ENCODE results near the gene FNBP1L. TPM values are rescaled to one million over a fixed set of nuclear protein-coding genes. Genes with fewer than 3 reads are reported as not detected.

Gene FNBP1L
- total and polyA plus RNA-seq, 2 experiments from 2014 or later = 56.3 to 132 TPM

DNA sequence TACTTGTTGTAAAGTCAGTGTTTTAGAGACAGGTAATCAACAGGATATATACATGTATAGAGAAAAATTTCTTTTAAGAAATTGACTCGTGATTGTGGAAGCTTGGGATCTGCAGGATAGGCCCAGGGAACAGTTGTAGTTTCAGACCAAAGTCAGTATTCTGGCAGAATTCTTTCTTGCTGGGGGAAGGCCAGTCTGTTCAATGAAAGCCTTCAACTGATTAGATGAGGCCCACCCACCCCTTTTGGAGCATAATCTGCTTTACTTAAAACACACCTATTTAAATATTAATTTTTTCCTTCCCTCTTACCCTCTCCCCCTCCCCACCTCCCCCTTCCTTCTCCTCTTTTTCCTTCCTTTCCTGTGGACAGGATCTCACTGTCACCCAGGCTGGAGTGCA is 48.0 kb downstream of the FNBP1L start:
- peaks cover 100% of the 10 kb centered on the region for H3K79me2 ChIP-seq (replicated peaks; ENCODE audit: insufficient read depth)

More for the DNA sequence above, 48.0 kb downstream of the FNBP1L start:
- Mint-ChIP-seq H3K36me3 (ENCODE audit: low read depth) (peaks cover 26% of the 10 kb centered on the region), H3K4me3 (no peak overlapping the region), H3K9me3 (no peaks in the 10 kb centered on the region; the same call in 2 of the 3 replicates), H3K4me1 (peaks cover 28% of the 10 kb centered on the region), H3K27ac (no peak overlapping the region), H3K27me3 (ENCODE audit: insufficient read depth, low read depth, poor library complexity) (peaks cover 4% of the 10 kb centered on the region)
- H3F3A ChIP-seq (replicated peaks; ENCODE audit: low read depth) = no peaks in the 10 kb centered on the region
- H2AFZ ChIP-seq = no peak overlapping the region
- H4K20me1 ChIP-seq (replicated peaks; ENCODE audit: insufficient read depth) = peaks cover 56% of the 10 kb centered on the region
- DNase-seq (ENCODE audit: low spot score) (no peak), ATAC-seq (no peak)
- no peak overlapping the region for H3K4me3 ChIP-seq
- H3K36me3 ChIP-seq (ENCODE audit: insufficient read depth) = no peaks in the 10 kb centered on the region
- H3K27me3 ChIP-seq (ENCODE audit: insufficient read depth) = no peaks in the 10 kb centered on the region
- H3K4me1 ChIP-seq (ENCODE audit: insufficient read depth) = peaks cover 24% of the 10 kb centered on the region
- H3K9me2 ChIP-seq (ENCODE audit: insufficient read depth) = no peaks in the 10 kb centered on the region; the same call in 1 of the 2 replicates
- no peak overlapping the region for H3K27ac ChIP-seq (ENCODE audit: low read depth)
- TF ChIP-seq EZH2 (IDR thresholded peaks at IDR 0.05; ENCODE audit: low read depth, unreplicated experiment) (no peak), ZNF331 (CRISPR knock-in tag; IDR thresholded peaks at IDR 0.05; ENCODE audit: low read depth) (no peak), CREB1 (CRISPR knock-in tag; IDR thresholded peaks at IDR 0.05; ENCODE audit: low read depth) (no peak), JUNB (IDR thresholded peaks at IDR 0.05; ENCODE audit: unreplicated experiment) (no peak), NANOG (IDR thresholded peaks at IDR 0.05; ENCODE audit: borderline replicate concordance) (no peak), EZH2phosphoT487 (IDR thresholded peaks at IDR 0.05; ENCODE audit: unreplicated experiment) (no peak), CTCF (conservative IDR thresholded peaks at IDR 0.05; ENCODE audit: low read depth in 2 of 2) (no peak), STAT1 (IDR thresholded peaks at IDR 0.05; ENCODE audit: unreplicated experiment) (no peak), REST (IDR thresholded peaks at IDR 0.05; ENCODE audit: unreplicated experiment) (no peak)
- TF ChIP-seq, protein P1, sequence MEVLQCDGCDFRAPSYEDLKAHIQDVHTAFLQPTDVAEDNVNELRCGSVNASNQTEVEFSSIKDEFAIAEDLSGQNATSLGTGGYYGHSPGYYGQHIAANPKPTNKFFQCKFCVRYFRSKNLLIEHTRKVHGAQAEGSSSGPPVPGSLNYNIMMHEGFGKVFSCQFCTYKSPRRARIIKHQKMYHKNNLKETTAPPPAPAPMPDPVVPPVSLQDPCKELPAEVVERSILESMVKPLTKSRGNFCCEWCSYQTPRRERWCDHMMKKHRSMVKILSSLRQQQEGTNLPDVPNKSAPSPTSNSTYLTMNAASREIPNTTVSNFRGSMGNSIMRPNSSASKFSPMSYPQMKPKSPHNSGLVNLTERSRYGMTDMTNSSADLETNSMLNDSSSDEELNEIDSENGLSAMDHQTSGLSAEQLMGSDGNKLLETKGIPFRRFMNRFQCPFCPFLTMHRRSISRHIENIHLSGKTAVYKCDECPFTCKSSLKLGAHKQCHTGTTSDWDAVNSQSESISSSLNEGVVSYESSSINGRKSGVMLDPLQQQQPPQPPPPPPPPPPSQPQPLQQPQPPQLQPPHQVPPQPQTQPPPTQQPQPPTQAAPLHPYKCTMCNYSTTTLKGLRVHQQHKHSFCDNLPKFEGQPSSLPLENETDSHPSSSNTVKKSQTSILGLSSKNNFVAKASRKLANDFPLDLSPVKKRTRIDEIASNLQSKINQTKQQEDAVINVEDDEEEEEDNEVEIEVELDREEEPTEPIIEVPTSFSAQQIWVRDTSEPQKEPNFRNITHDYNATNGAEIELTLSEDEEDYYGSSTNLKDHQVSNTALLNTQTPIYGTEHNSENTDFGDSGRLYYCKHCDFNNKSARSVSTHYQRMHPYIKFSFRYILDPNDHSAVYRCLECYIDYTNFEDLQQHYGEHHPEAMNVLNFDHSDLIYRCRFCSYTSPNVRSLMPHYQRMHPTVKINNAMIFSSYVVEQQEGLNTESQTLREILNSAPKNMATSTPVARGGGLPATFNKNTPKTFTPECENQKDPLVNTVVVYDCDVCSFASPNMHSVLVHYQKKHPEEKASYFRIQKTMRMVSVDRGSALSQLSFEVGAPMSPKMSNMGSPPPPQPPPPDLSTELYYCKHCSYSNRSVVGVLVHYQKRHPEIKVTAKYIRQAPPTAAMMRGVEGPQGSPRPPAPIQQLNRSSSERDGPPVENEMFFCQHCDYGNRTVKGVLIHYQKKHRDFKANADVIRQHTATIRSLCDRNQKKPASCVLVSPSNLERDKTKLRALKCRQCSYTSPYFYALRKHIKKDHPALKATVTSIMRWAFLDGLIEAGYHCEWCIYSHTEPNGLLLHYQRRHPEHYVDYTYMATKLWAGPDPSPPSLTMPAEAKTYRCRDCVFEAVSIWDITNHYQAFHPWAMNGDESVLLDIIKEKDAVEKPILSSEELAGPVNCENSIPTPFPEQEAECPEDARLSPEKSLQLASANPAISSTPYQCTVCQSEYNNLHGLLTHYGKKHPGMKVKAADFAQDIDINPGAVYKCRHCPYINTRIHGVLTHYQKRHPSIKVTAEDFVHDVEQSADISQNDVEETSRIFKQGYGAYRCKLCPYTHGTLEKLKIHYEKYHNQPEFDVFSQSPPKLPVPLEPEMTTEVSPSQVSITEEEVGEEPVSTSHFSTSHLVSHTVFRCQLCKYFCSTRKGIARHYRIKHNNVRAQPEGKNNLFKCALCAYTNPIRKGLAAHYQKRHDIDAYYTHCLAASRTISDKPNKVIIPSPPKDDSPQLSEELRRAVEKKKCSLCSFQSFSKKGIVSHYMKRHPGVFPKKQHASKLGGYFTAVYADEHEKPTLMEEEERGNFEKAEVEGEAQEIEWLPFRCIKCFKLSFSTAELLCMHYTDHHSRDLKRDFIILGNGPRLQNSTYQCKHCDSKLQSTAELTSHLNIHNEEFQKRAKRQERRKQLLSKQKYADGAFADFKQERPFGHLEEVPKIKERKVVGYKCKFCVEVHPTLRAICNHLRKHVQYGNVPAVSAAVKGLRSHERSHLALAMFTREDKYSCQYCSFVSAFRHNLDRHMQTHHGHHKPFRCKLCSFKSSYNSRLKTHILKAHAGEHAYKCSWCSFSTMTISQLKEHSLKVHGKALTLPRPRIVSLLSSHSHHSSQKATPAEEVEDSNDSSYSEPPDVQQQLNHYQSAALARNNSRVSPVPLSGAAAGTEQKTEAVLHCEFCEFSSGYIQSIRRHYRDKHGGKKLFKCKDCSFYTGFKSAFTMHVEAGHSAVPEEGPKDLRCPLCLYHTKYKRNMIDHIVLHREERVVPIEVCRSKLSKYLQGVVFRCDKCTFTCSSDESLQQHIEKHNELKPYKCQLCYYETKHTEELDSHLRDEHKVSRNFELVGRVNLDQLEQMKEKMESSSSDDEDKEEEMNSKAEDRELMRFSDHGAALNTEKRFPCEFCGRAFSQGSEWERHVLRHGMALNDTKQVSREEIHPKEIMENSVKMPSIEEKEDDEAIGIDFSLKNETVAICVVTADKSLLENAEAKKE (CRISPR knock-in tag; IDR thresholded peaks at IDR 0.05) = no peak
- no peak overlapping the region for H3K4me2 ChIP-seq
